Caco-2 (cell line): ENCODE data around the gene CITED2. TPM values are rescaled to one million over a fixed set of nuclear protein-coding genes. Genes with fewer than 3 reads are reported as not detected.

Source experiments
- BruUV-seq: library from RNA; stranded (reverse); fragments of 400-500 nt; replicated peaks from 2 replicates; lab custom pipeline; 2021; lab: Mats Ljungman, UMichigan
- CTCF ChIA-PET: fragments of 300-600 bp; sonication (Branson Sonifier 250); formaldehyde crosslinking; loops from one replicate; lab custom pipeline; 2022; ENCODE audit warnings: antibody characterized with exemption; lab: Charles Lee
- POLR2A ChIA-PET: fragments of 300-600 bp; sonication (Branson Sonifier 250); formaldehyde crosslinking; loops from one replicate; lab custom pipeline; 2022; ENCODE audit warnings: antibody characterized with exemption; lab: Charles Lee
- DNase-seq, 2 experiments: peaks; one replicate each; pipeline versions ENCODE4 v3.0.0 to v3.0.0-alpha.2; 2020 to 2022
- H3K27me3 ChIP-seq: replicated peaks from 2 replicates; pipeline ENCODE4 v1.6.0; 2011; ENCODE audit warnings: low read length; ENCODE audit not compliant: control insufficient read depth, insufficient read depth
- H3K36me3 ChIP-seq: 2 replicates; pipeline ENCODE4 v1.5.1; 2011; ENCODE audit warnings: low read length; ENCODE audit not compliant: control insufficient read depth, insufficient read depth
- H3K4me1 ChIP-seq: fragments of 250-450 bp; sonication (Bioruptor Pico); 2 replicates; pipeline ENCODE4 v1.5.1; 2020; ENCODE audit warnings: mild to moderate bottlenecking
- H3K4me3 ChIP-seq: 2 replicates; pipeline ENCODE4 v1.5.1; 2011; ENCODE audit warnings: low read depth, mild to moderate bottlenecking, control low read depth, low read length
- H3K9me3 ChIP-seq: fragments of 250-450 bp; sonication (Bioruptor Pico); 2 replicates; pipeline ENCODE4 v1.5.1; 2020; ENCODE audit warnings: mild to moderate bottlenecking, moderate library complexity
- H3K27ac Mint-ChIP-seq: one replicate; pipeline ENCODE4 v1.8.0; 2022; ENCODE audit warnings: mixed read lengths; ENCODE audit not compliant: unreplicated experiment
- H3K27me3 Mint-ChIP-seq: one replicate; pipeline ENCODE4 v1.8.0; 2022; ENCODE audit warnings: mixed read lengths; ENCODE audit not compliant: insufficient read depth, unreplicated experiment
- H3K36me3 Mint-ChIP-seq: one replicate; pipeline ENCODE4 v1.8.0; 2022; ENCODE audit warnings: mild to moderate bottlenecking, mixed read lengths; ENCODE audit not compliant: insufficient read depth, unreplicated experiment
- H3K4me1 Mint-ChIP-seq: one replicate; pipeline ENCODE4 v1.8.0; 2022; ENCODE audit warnings: low read depth, mixed read lengths; ENCODE audit not compliant: unreplicated experiment
- H3K4me3 Mint-ChIP-seq: one replicate; pipeline ENCODE4 v1.8.0; 2022; ENCODE audit warnings: mild to moderate bottlenecking, moderate library complexity, mixed read lengths; ENCODE audit not compliant: unreplicated experiment
- H3K9me3 Mint-ChIP-seq: one replicate; pipeline ENCODE4 v1.8.0; 2022; ENCODE audit warnings: mixed read lengths; ENCODE audit not compliant: unreplicated experiment
- intact Hi-C: fragments of 100-400 bp; cut with micrococcal nuclease; formaldehyde crosslinking; loops from one replicate; pipeline ENCODE4 v1.10.0; 2022; ENCODE audit not compliant: unreplicated experiment
- total RNA-seq: library from RNA; stranded (reverse); gene quantifications from 2 replicates; pipeline ENCODE4 v1.2.3, GENCODE V29; 2022
- TF ChIP-seq, protein P1 (sequence below), 2 experiments: fragments of 200-600 bp in 1 of 2; IDR thresholded peaks; 1 replicate in 1 of 2; 2 replicates in 1 of 2; pipeline versions ENCODE4 v1.5.1 to v1.8.0; 2011 to 2022; ENCODE audit warnings: antibody characterized with exemption in 1 of 2, control low read depth in 1 of 2, inconsistent platforms in 1 of 2, low read depth in 1 of 2, low read length in 1 of 2, mild to moderate bottlenecking in 1 of 2, moderate library complexity in 1 of 2; ENCODE audit not compliant: insufficient read depth in 1 of 2, severe bottlenecking in 1 of 2, unreplicated experiment in 1 of 2

CITED2 gene
- total RNA-seq, 1 experiment from 2014 or later, result 78.0 TPM

DNA sequence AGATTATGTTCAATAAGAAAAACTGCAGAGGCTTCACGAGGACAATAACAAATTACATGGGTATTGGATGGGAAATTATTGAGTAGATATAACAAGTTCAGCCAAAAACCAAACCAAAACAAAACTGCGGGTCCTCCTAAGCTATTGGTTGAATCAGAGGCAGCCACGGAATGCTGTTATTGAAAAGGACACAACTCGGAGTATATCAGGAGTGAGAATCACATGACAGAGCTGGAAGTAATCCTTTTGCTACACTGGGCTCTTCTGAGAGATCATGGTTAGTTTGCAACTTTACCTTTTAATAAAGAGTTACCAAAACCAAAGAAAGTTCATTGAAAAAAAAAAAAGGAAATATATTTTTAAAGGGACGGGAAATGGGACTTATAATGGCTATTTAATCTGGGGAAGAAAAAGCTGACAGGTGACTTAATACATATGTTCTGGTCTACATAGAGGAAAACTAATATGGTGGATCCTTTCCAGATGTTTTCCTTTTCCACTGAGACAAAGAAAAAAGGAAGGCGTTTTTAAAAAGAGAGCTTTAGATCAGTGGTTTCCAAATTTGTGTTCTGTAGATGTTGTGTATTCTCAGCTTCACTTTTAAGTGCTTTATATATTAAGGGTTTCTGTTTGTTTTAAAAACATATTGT, 6.9 kb upstream of the CITED2 start:
- ChIA-PET POLR2A (interaction anchor here (0.9 kb wide), 1 partner anchor 11 kb away, joined by 7 read pairs; no protein-coding TSS in a partner anchor), CTCF (no interaction called here)
- no peak for DNase-seq
- Histone ChIP-seq H3K4me1 (peaks cover 54% of the 10 kb centered on the region), H3K9me3 (no peaks in the 10 kb centered on the region), H3K4me3 (no peak overlapping the region), H3K27me3 (no peaks in the 10 kb centered on the region), H3K36me3 (no peaks in the 10 kb centered on the region)
- Mint-ChIP-seq H3K4me3 (peak overlapping the region; percentile 49), H3K27me3 (no peaks in the 10 kb centered on the region), H3K27ac (peak overlapping the region; percentile 38), H3K4me1 (peaks cover 52% of the 10 kb centered on the region), H3K36me3 (peaks cover under 1% of the 10 kb centered on the region), H3K9me3 (no peaks in the 10 kb centered on the region)
- intact Hi-C loops, result no loop called here
- TSS peak; percentile 38 for BruUV-seq
- TF ChIP-seq, protein P1, sequence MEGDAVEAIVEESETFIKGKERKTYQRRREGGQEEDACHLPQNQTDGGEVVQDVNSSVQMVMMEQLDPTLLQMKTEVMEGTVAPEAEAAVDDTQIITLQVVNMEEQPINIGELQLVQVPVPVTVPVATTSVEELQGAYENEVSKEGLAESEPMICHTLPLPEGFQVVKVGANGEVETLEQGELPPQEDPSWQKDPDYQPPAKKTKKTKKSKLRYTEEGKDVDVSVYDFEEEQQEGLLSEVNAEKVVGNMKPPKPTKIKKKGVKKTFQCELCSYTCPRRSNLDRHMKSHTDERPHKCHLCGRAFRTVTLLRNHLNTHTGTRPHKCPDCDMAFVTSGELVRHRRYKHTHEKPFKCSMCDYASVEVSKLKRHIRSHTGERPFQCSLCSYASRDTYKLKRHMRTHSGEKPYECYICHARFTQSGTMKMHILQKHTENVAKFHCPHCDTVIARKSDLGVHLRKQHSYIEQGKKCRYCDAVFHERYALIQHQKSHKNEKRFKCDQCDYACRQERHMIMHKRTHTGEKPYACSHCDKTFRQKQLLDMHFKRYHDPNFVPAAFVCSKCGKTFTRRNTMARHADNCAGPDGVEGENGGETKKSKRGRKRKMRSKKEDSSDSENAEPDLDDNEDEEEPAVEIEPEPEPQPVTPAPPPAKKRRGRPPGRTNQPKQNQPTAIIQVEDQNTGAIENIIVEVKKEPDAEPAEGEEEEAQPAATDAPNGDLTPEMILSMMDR (IDR thresholded peaks at IDR 0.05; ENCODE audit: insufficient read depth in 1 of 2, low read depth in 1 of 2, low read length in 1 of 2, severe bottlenecking in 1 of 2, unreplicated experiment in 1 of 2), result no peak

DNA sequence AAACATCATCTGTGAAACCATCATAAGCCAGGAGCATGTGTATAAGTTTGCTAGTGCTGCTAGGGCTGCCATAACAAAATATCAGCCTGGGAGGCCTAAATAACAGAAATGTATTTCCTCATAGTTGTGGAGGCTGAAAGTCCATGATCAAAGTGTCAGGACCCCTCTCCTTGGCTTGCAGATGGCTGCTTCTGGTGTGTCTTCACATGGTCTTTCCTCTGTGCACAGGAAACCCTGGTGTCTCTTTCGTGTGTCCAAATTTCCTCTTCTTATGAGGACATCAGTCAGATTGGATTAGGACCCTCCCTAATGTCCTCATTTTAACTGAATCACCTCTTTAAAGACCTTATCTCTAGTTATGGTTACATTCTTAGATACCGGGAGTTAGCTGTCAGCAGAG, 6.2 kb upstream of the CITED2 start:
- Mint-ChIP-seq H3K4me1 (peaks cover 54% of the 10 kb centered on the region), H3K9me3 (no peaks in the 10 kb centered on the region), H3K36me3 (peaks cover 7% of the 10 kb centered on the region), H3K27me3 (no peaks in the 10 kb centered on the region), H3K4me3 (peak overlapping the region; percentile 49), H3K27ac (peak overlapping the region; percentile 38)
- Histone ChIP-seq H3K4me1 (peaks cover 50% of the 10 kb centered on the region), H3K4me3 (no peak overlapping the region), H3K36me3 (no peaks in the 10 kb centered on the region), H3K27me3 (no peaks in the 10 kb centered on the region), H3K9me3 (no peaks in the 10 kb centered on the region)
- no peak for DNase-seq
- intact Hi-C loops, result no loop called here
- CTCF ChIA-PET, result no interaction called here
- POLR2A ChIA-PET, result no interaction called here
- TF ChIP-seq, protein P1 (IDR thresholded peaks at IDR 0.05; ENCODE audit: insufficient read depth in 1 of 2, low read depth in 1 of 2, low read length in 1 of 2, severe bottlenecking in 1 of 2, unreplicated experiment in 1 of 2), result no peak
- BruUV-seq, result no TSS peak

DNA sequence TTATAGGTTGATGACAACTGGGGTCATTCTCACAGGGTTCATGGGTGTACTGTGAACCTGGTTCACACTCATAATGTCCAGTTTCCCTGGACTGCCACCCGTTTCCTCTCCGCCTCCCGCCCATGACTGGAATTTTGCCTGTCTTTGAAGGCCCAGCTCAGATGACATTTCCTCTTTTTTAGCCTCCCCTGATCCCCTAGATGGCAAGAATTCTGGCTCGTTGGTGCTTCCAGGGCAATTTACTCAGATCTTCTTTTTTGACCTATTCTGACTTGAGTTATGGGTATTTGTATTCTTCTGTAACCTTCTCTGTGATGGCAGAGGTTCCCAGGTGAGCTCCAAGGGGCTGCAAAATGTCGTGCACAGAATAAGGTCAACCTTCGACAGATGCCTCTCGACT, 5.7 kb upstream of the CITED2 start:
- BruUV-seq, result TSS peak; percentile 33
- Mint-ChIP-seq H3K36me3 (peaks cover 12% of the 10 kb centered on the region), H3K4me1 (peaks cover 54% of the 10 kb centered on the region), H3K27ac (peak overlapping the region; percentile 38), H3K27me3 (no peaks in the 10 kb centered on the region), H3K9me3 (no peaks in the 10 kb centered on the region), H3K4me3 (peak overlapping the region; percentile 49)
- no peak overlapping the region for H3K4me3 ChIP-seq
- ChIA-PET POLR2A (no interaction called here), CTCF (no interaction called here)
- H3K4me1 ChIP-seq, result peaks cover 50% of the 10 kb centered on the region
- H3K27me3 ChIP-seq, result no peaks in the 10 kb centered on the region
- no peak for DNase-seq
- no peaks in the 10 kb centered on the region for H3K9me3 ChIP-seq
- intact Hi-C loops, result no loop called here
- no peaks in the 10 kb centered on the region for H3K36me3 ChIP-seq
- TF ChIP-seq, protein P1 (IDR thresholded peaks at IDR 0.05; ENCODE audit: insufficient read depth in 1 of 2, low read depth in 1 of 2, low read length in 1 of 2, severe bottlenecking in 1 of 2, unreplicated experiment in 1 of 2), result no peak
